CD14-positive monocyte (primary cell): ENCODE results near the gene HSBP1. TPM values are rescaled to one million over a fixed set of nuclear protein-coding genes. Genes with fewer than 3 reads are reported as not detected.

Experiments used
- DNase-seq, 3 donors: peaks; one replicate each; pipeline ENCODE4 v3.0.0-alpha.2; 2011 to 2022
- H2AFZ ChIP-seq: 2 replicates; pipeline ENCODE4 v1.6.0; 2012; ENCODE audit warnings: mild to moderate bottlenecking, low read depth, low read length, inconsistent platforms; ENCODE audit not compliant: insufficient read depth, poor library complexity, severe bottlenecking
- H3K27ac ChIP-seq, 2 donors: 1 replicate in 1 of 2; 2 replicates in 1 of 2; pipeline ENCODE4 v1.5.1; 2012 to 2013; ENCODE audit warnings: low read length in 2 of 2, control low read depth in 1 of 2, inconsistent platforms in 1 of 2, low read depth in 1 of 2, mild to moderate bottlenecking in 1 of 2
- H3K27me3 ChIP-seq, 2 donors: one replicate each; pipeline versions ENCODE4 v1.6.0 to v1.6.1; 2011 to 2013; ENCODE audit warnings: low read length in 2 of 2; ENCODE audit not compliant: control insufficient read depth in 2 of 2, insufficient read depth in 2 of 2
- H3K36me3 ChIP-seq, 2 donors: replicated peaks in 1 of 2; 1 replicate in 1 of 2; 2 replicates in 1 of 2; pipeline versions ENCODE4 v1.5.1 to v1.6.1; 2012 to 2013; ENCODE audit warnings: low read length in 2 of 2, control low read depth in 1 of 2, inconsistent platforms in 1 of 2, mild to moderate bottlenecking in 1 of 2; ENCODE audit not compliant: insufficient read depth in 2 of 2, control insufficient read depth in 1 of 2
- H3K4me1 ChIP-seq, 2 donors: 1 replicate in 1 of 2; 2 replicates in 1 of 2; pipeline versions ENCODE4 v1.5.1 to v1.6.1; 2012 to 2013; ENCODE audit warnings: low read length in 2 of 2, control low read depth in 1 of 2, inconsistent platforms in 1 of 2, mild to moderate bottlenecking in 1 of 2, moderate library complexity in 1 of 2; ENCODE audit not compliant: insufficient read depth in 2 of 2, control insufficient read depth in 1 of 2
- H3K4me2 ChIP-seq: replicated peaks from 2 replicates; pipeline ENCODE3; 2012; ENCODE audit warnings: low read length, moderate library complexity, mild to moderate bottlenecking; ENCODE audit not compliant: poor library complexity, severe bottlenecking; ENCODE audit errors: extremely low read depth
- H3K4me3 ChIP-seq, 3 experiments: fragments of 200-600 bp in 1 of 3; sonication (generic) in 1 of 3; replicated peaks in 1 of 3; 1 replicate in 2 of 3; 2 replicates in 1 of 3; pipeline ENCODE4 v1.5.1; 2011 to 2013; ENCODE audit warnings: low read length in 3 of 3, mild to moderate bottlenecking in 3 of 3, control low read depth in 2 of 3, low read depth in 2 of 3, inconsistent platforms in 1 of 3, moderate library complexity in 1 of 3
- H3K79me2 ChIP-seq: 2 replicates; pipeline ENCODE4 v1.6.0; 2012; ENCODE audit warnings: mild to moderate bottlenecking, control low read depth, inconsistent platforms, low read length, moderate library complexity; ENCODE audit not compliant: insufficient read depth
- H3K9ac ChIP-seq: 2 replicates; pipeline ENCODE4 v1.6.0; 2017; ENCODE audit warnings: low read length, mild to moderate bottlenecking; ENCODE audit not compliant: insufficient read depth, poor library complexity, severe bottlenecking
- H3K9me3 ChIP-seq, 2 donors: replicated peaks in 1 of 2; 1 replicate in 1 of 2; 2 replicates in 1 of 2; pipeline versions ENCODE4 v1.5.1 to v1.6.1; 2012 to 2013; ENCODE audit warnings: low read length in 2 of 2, control low read depth in 1 of 2; ENCODE audit not compliant: control insufficient read depth in 1 of 2, insufficient read depth in 1 of 2
- H4K20me1 ChIP-seq: 2 replicates; pipeline ENCODE4 v1.6.0; 2012; ENCODE audit warnings: mild to moderate bottlenecking, low read length, control low read depth, moderate library complexity; ENCODE audit not compliant: insufficient read depth
- H3K27ac Mint-ChIP-seq, 7 donors: one replicate each; pipeline ENCODE4 v1.8.0; 2020; ENCODE audit warnings: mild to moderate bottlenecking in 7 of 7, mixed read lengths in 7 of 7, moderate library complexity in 6 of 7, inconsistent platforms in 2 of 7
- H3K27me3 Mint-ChIP-seq, 3 donors: one replicate each; pipeline ENCODE4 v1.8.0; 2021 to 2022; ENCODE audit warnings: low read depth in 3 of 3, mild to moderate bottlenecking in 3 of 3, mixed read lengths in 3 of 3, moderate library complexity in 3 of 3, inconsistent platforms in 1 of 3
- H3K36me3 Mint-ChIP-seq, 2 donors: one replicate each; pipeline ENCODE4 v1.8.0; 2020; ENCODE audit warnings: mixed read lengths in 2 of 2, inconsistent platforms in 1 of 2, mild to moderate bottlenecking in 1 of 2
- H3K4me1 Mint-ChIP-seq: one replicate; pipeline ENCODE4 v1.8.0; 2020; ENCODE audit warnings: mild to moderate bottlenecking, mixed read lengths
- H3K4me3 Mint-ChIP-seq, 2 donors: one replicate each; pipeline ENCODE4 v1.8.0; 2020; ENCODE audit warnings: mild to moderate bottlenecking in 2 of 2, mixed read lengths in 2 of 2, moderate library complexity in 1 of 2
- H3K9me3 Mint-ChIP-seq, 7 donors: one replicate each; pipeline ENCODE4 v1.8.0; 2020 to 2022; ENCODE audit warnings: mixed read lengths in 7 of 7, mild to moderate bottlenecking in 6 of 7, moderate library complexity in 6 of 7, inconsistent platforms in 2 of 7
- CTCF ChIP-seq: fragments of 200-600 bp; IDR thresholded peaks from one replicate; pipeline ENCODE4 v1.8.0; 2022; ENCODE audit warnings: antibody characterized with exemption, mild to moderate bottlenecking
- WGBS: methylation state at CpG from one replicate; pipeline ENCODE4 v1.1.5; 2013; ENCODE audit warnings: missing lambda C conversion rate; ENCODE audit not compliant: insufficient coverage; 5-methylcytosine and 5-hydroxymethylcytosine counted together
- intact Hi-C, 2 donors: fragments of 100-400 bp; cut with micrococcal nuclease; formaldehyde crosslinking; loops; one replicate each; pipeline versions ENCODE4 v1.15.0 to v1.15.1; 2023
- polyA plus RNA-seq, 3 donors: library from polyadenylated mRNA; depleted of rRNA in 1 of 3; unstranded in 2 of 3; stranded (reverse) in 1 of 3; fragments of 300-500 nt in 2 of 3; fragments of >200 nt in 1 of 3; fragmentation: Illumina TruSeq in 2 of 3; gene quantifications; 1 replicate in 2 of 3; 2 replicates in 1 of 3; pipeline ENCODE4 v1.2.3, GENCODE V29; 2012 to 2021

The HSBP1 gene
- polyA plus RNA-seq, 3 donors = 16.9 to 194 (median 178) TPM

DNA sequence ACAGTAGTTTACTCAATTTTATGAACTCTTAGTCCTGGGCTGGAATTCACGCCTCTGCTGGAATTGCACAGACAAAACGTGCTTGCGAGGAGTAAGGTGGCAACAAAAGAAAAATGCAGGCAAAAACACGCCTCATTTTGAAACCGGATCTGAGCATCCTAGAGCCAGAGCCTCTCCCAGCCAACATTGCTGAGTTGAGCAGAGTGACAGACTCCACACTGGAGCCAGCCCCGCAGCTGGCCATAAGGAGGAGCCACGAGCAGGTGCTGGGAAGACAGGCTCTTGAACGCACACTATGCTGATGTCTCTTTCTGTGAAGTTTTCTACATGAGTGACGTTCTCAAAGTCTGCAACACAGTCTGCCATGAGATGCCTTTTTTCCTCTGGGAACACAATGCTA is 14.6 kb upstream of the HSBP1 start:
- H3K4me3 Mint-ChIP-seq = no peak overlapping the region
- peaks cover 0 to 1% of the 10 kb centered on the region in 2 donors for H3K36me3 Mint-ChIP-seq

GRCh38 chr16:83794860-83795554 is 12.8 kb upstream of the HSBP1 start:
- H3K4me3 Mint-ChIP-seq = no peak overlapping the region
- Histone ChIP-seq H2AFZ (no peak overlapping the region), H3K4me1 (peaks cover 0 to 6% of the 10 kb centered on the region in 2 donors), H4K20me1 (no peaks in the 10 kb centered on the region), H3K27ac (no peak overlapping the region), H3K9ac (no peak overlapping the region), H3K4me3 (no peak overlapping the region), H3K4me2 (no peak overlapping the region), H3K36me3 (no peaks in the 10 kb centered on the region), H3K9me3 (no peaks in the 10 kb centered on the region), H3K79me2 (no peaks in the 10 kb centered on the region), H3K27me3 (no peaks in the 10 kb centered on the region)
- intact Hi-C loops = no loop called here
- H3K4me1 Mint-ChIP-seq = peaks cover 15% of the 10 kb centered on the region
- no peak for DNase-seq
- H3K9me3 Mint-ChIP-seq = peaks cover 0 to 6% (median 3%) of the 10 kb centered on the region in 7 donors
- no peak overlapping the region for H3K27ac Mint-ChIP-seq
- peaks cover 0 to 3% (median 2%) of the 10 kb centered on the region in 3 donors for H3K27me3 Mint-ChIP-seq
- whole genome bisulfite sequencing = 78% methylated on average over 2 of the region's 10 CpGs
- no peak for TF ChIP-seq CTCF
- H3K36me3 Mint-ChIP-seq = peaks cover 0 to 1% of the 10 kb centered on the region in 2 donors

More for the DNA sequence above, 14.6 kb upstream of the HSBP1 start:
- H2AFZ ChIP-seq = no peak overlapping the region
- Mint-ChIP-seq H3K27ac (no peak overlapping the region), H3K9me3 (peaks cover 0 to 6% (median 3%) of the 10 kb centered on the region in 7 donors), H3K4me1 (peaks cover 15% of the 10 kb centered on the region), H3K27me3 (peaks cover 1 to 3% (median 2%) of the 10 kb centered on the region in 3 donors)
- no peak overlapping the region for H3K9ac ChIP-seq
- no peaks in the 10 kb centered on the region for H3K36me3 ChIP-seq
- intact Hi-C loops = no loop called here
- no peak for TF ChIP-seq CTCF
- no peaks in the 10 kb centered on the region for H3K79me2 ChIP-seq
- H3K9me3 ChIP-seq = no peaks in the 10 kb centered on the region
- peaks cover 0 to 2% of the 10 kb centered on the region in 2 donors for H3K27me3 ChIP-seq
- DNase-seq = no peak
- H4K20me1 ChIP-seq = no peaks in the 10 kb centered on the region
- H3K4me2 ChIP-seq = no peak overlapping the region
- H3K4me3 ChIP-seq = no peak overlapping the region
- H3K4me1 ChIP-seq = peaks cover 0 to 6% of the 10 kb centered on the region in 2 donors
- WGBS = 94% methylated on average over 9 of the region's 9 CpGs
- H3K27ac ChIP-seq = no peak overlapping the region
